T-helper 1 cell (primary cell): ENCODE results near the gene GRIK4.

Source experiments
- DNase-seq, 5 donors: peaks; one replicate each; pipeline ENCODE4 v3.0.0-alpha.2; 2012 to 2020

GRIK4 gene

GRCh38 chr11:120548682-120549209, 37.2 kb downstream of the GRIK4 start:
- DNase-seq, result no peak

GRCh38 chr11:120549346-120549745, 37.8 kb downstream of the GRIK4 start:
- no peak for DNase-seq

GRCh38 chr11:120550007-120550406, 38.5 kb downstream of the GRIK4 start:
- DNase-seq, result no peak

- DNase-seq, result no peak
These were observed 39.6 kb downstream of the GRIK4 start for GRCh38 chr11:120551191-120551590.

- DNase-seq, result no peak
These were observed 43.4 kb downstream of the GRIK4 start for GRCh38 chr11:120554766-120555432.

GRCh38 chr11:120555433-120555773, 43.9 kb downstream of the GRIK4 start:
- no peak for DNase-seq

GRCh38 chr11:120556797-120557196, 45.2 kb downstream of the GRIK4 start:
- DNase-seq, result no peak

- no peak for DNase-seq
These were observed 47.3 kb downstream of the GRIK4 start for GRCh38 chr11:120558744-120559431.

GRCh38 chr11:120561286-120561685, 49.7 kb downstream of the GRIK4 start:
- DNase-seq, result no peak

- DNase-seq, result no peak
These were observed 51.4 kb downstream of the GRIK4 start for GRCh38 chr11:120562806-120563425.

GRCh38 chr11:120563703-120564572, 52.4 kb downstream of the GRIK4 start:
- DNase-seq, result no peak

- DNase-seq, result peak in 1 of 5 donors; percentile 20
These were observed 53.2 kb downstream of the GRIK4 start for GRCh38 chr11:120564573-120565311.

- DNase-seq, result no peak
These were observed 54.1 kb downstream of the GRIK4 start for GRCh38 chr11:120565466-120566155.

- DNase-seq, result no peak
These were observed 54.6 kb downstream of the GRIK4 start for GRCh38 chr11:120566176-120566575.

GRCh38 chr11:120568572-120569307, 57.2 kb downstream of the GRIK4 start:
- no peak for DNase-seq

GRCh38 chr11:120569861-120570260, 58.3 kb downstream of the GRIK4 start:
- no peak for DNase-seq

- no peak for DNase-seq
These were observed 59.9 kb downstream of the GRIK4 start for GRCh38 chr11:120571476-120571875.

GRCh38 chr11:120573756-120574354, 62.3 kb downstream of the GRIK4 start:
- DNase-seq, result no peak

- no peak for DNase-seq
These were observed 63.3 kb downstream of the GRIK4 start for GRCh38 chr11:120574876-120575275.

GRCh38 chr11:120575461-120575860, 63.9 kb downstream of the GRIK4 start:
- no peak for DNase-seq
